OCI-LY3 (cell line): ENCODE data around the gene PAIP2.

Source experiments
- EZH2phosphoT487 ChIP-seq: fragments of 200-600 bp; shearing (Covaris generic); IDR thresholded peaks from 2 replicates; pipeline ENCODE4 v1.6.1; 2018; ENCODE audit warnings: antibody characterized with exemption, mixed run types, low read depth
- TF ChIP-seq, protein P1 (sequence below): fragments of 200-600, 300-600 bp; sonication (generic); IDR thresholded peaks from 2 replicates; pipeline ENCODE4 v1.5.1; 2014; ENCODE audit warnings: antibody characterized with exemption, low read length, low read depth

DNA sequence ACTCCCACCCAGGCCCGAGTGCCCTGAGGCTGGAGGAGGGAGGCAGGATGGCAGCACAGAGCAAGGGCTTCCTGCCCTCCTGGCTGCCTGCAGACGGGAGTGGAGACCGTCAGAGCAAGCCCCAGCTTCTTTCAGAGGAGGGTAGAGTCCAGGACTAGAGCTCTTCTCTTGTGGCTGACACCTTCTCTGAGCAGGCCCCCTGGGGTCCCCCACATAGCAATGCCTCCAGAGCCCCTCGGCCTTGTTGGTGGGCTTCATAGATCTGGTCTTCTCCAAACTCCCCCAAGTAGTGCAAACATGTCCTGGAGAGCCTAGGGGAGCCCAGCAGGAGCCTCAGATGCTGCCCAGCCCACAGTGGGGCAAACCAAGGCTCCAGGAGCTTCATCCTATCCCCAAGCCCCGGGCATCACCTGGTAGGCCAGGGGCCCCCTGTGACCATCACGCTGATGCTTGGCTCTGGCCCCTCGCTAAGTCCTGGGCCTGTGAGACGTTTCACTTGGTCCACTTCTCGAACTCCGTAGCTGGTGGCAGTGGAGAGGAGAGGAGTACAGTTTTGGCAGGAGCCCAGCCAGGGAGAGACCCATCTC, 46.0 kb downstream of the PAIP2 start:
- TF ChIP-seq, protein P1, sequence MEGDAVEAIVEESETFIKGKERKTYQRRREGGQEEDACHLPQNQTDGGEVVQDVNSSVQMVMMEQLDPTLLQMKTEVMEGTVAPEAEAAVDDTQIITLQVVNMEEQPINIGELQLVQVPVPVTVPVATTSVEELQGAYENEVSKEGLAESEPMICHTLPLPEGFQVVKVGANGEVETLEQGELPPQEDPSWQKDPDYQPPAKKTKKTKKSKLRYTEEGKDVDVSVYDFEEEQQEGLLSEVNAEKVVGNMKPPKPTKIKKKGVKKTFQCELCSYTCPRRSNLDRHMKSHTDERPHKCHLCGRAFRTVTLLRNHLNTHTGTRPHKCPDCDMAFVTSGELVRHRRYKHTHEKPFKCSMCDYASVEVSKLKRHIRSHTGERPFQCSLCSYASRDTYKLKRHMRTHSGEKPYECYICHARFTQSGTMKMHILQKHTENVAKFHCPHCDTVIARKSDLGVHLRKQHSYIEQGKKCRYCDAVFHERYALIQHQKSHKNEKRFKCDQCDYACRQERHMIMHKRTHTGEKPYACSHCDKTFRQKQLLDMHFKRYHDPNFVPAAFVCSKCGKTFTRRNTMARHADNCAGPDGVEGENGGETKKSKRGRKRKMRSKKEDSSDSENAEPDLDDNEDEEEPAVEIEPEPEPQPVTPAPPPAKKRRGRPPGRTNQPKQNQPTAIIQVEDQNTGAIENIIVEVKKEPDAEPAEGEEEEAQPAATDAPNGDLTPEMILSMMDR = no peak
- TF ChIP-seq EZH2phosphoT487 = no peak
